Ovary (tissue), 3 donors: Measurements from ENCODE around the gene SIRT4.

ENCODE experiments used
- CTCF ChIP-seq, 3 donors: fragments of 450-650 bp in 2 of 3; fragments of 200-600 bp in 1 of 3; IDR thresholded peaks; one replicate each; pipeline versions ENCODE4 v1.5.1 to v1.8.0; 2016 to 2022; ENCODE audit warnings: antibody characterized with exemption in 3 of 3, mild to moderate bottlenecking in 1 of 3
- EP300 ChIP-seq: sonication (generic); formaldehyde crosslinking; IDR thresholded peaks from one replicate; pipeline ENCODE4 v1.6.1; 2017; ENCODE audit warnings: antibody characterized with exemption
- POLR2A ChIP-seq: fragments of 450-650 bp; IDR thresholded peaks from one replicate; pipeline ENCODE4 v1.6.1; 2017; ENCODE audit warnings: antibody characterized with exemption, mild to moderate bottlenecking, moderate library complexity
- donor health status: DM: no; HTN: no; CAD: no.

GRCh38 chr12:120332041-120332440 is 29.9 kb downstream of the SIRT4 start:
- no peak for TF ChIP-seq POLR2A
- no peak for TF ChIP-seq CTCF (IDR thresholded peaks at IDR 0.05)
- no peak for TF ChIP-seq EP300
